ENCODE results near the gene BMP10.

The BMP10 gene

GRCh38 chr2:68853035-68853434, 18.2 kb downstream of the BMP10 start:
- Histone ChIP-seq H3K4me3 (no peak overlapping the region), H3K27ac (no peak overlapping the region)
- no peak for DNase-seq (ENCODE audit: low spot score)
- TF ChIP-seq, protein P1, sequence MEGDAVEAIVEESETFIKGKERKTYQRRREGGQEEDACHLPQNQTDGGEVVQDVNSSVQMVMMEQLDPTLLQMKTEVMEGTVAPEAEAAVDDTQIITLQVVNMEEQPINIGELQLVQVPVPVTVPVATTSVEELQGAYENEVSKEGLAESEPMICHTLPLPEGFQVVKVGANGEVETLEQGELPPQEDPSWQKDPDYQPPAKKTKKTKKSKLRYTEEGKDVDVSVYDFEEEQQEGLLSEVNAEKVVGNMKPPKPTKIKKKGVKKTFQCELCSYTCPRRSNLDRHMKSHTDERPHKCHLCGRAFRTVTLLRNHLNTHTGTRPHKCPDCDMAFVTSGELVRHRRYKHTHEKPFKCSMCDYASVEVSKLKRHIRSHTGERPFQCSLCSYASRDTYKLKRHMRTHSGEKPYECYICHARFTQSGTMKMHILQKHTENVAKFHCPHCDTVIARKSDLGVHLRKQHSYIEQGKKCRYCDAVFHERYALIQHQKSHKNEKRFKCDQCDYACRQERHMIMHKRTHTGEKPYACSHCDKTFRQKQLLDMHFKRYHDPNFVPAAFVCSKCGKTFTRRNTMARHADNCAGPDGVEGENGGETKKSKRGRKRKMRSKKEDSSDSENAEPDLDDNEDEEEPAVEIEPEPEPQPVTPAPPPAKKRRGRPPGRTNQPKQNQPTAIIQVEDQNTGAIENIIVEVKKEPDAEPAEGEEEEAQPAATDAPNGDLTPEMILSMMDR (IDR thresholded peaks at IDR 0.05), result no peak

DNA sequence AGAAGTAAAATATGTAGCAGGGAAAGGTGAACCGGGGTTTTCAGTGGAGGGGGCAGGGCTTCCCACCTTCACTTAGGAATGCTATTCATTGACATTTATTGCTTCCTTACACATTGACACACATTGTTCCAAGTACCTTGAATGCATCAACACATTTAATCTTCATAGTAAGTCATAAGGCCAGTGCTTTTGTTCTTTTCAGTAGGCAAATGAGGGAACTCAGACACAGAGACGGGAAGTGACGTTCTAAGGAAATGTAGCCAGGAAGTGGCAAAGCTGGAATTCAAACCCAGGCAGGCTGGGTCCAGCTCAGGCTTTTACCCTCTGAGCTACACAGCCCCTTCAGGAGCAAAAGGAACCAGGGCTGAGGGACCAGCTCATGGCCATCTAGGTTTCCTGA, 20.7 kb downstream of the BMP10 start:
- TF ChIP-seq, protein P1 (IDR thresholded peaks at IDR 0.05), result no peak
- Histone ChIP-seq H3K4me3 (no peak overlapping the region), H3K27ac (no peak overlapping the region)
- DNase-seq (ENCODE audit: low spot score), result no peak

DNA sequence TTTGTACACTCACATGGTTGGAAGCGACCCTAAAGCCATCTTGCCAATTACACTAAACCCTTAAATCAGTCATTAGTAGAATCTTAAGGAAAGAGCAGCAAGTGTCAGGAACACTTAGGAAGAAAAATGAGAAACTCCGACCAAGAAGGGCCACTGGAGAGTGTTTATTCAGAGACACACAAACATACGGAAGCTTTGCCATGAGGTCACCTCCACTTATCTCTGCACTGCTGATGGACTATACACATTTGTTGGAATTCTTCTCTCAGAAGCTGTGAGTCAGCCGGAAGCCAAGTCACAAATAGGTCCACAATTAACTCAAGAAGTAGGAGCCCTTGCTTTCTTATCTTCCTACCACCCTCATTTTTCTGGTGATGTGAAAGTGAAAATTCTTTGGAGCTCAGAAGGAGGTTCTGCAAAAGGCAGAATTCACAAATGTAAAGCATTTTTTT, 21.6 kb downstream of the BMP10 start:
- H3K4me3 ChIP-seq, result no peak overlapping the region
- TF ChIP-seq, protein P1 (IDR thresholded peaks at IDR 0.05), result no peak
- no peak for DNase-seq (ENCODE audit: low spot score)
- no peak overlapping the region for H3K27ac ChIP-seq

- no peak for DNase-seq (ENCODE audit: low spot score)
- no peak overlapping the region for H3K27ac ChIP-seq
- TF ChIP-seq, protein P1 (IDR thresholded peaks at IDR 0.05), result no peak
These were observed 23.4 kb downstream of the BMP10 start for GRCh38 chr2:68847751-68848150.

GRCh38 chr2:68846091-68846490, 25.1 kb downstream of the BMP10 start:
- DNase-seq (ENCODE audit: low spot score), result no peak

More at GRCh38 chr2:68847751-68848150, 23.4 kb downstream of the BMP10 start:
- H3K4me3 ChIP-seq, result no peak overlapping the region

DNA sequence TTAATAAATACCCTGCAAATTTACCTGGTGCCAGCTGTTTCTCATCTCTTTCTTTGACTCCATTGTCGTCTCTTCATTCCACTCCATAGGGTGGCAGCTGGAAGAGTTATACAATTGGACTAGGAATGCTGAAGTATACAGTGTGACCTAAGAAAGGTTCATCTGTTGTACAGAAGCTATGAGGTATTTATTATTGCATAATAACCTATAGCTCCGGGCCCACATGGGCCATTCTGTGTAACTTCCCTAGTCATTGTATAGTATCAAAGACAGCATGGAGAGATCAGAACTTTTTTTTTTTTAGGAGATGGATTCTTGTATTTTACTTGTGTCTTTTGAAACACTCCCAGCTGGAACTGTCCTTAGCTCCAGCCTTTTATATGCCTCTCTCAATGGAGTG, 26.2 kb downstream of the BMP10 start:
- no peak for DNase-seq (ENCODE audit: low spot score)
- TF ChIP-seq, protein P1 (IDR thresholded peaks at IDR 0.05), result no peak
- Histone ChIP-seq H3K4me3 (no peak overlapping the region), H3K27ac (no peak overlapping the region)

More at GRCh38 chr2:68846091-68846490, 25.1 kb downstream of the BMP10 start:
- no peak overlapping the region for H3K4me3 ChIP-seq
- no peak overlapping the region for H3K27ac ChIP-seq
- TF ChIP-seq, protein P1 (IDR thresholded peaks at IDR 0.05), result no peak

DNA sequence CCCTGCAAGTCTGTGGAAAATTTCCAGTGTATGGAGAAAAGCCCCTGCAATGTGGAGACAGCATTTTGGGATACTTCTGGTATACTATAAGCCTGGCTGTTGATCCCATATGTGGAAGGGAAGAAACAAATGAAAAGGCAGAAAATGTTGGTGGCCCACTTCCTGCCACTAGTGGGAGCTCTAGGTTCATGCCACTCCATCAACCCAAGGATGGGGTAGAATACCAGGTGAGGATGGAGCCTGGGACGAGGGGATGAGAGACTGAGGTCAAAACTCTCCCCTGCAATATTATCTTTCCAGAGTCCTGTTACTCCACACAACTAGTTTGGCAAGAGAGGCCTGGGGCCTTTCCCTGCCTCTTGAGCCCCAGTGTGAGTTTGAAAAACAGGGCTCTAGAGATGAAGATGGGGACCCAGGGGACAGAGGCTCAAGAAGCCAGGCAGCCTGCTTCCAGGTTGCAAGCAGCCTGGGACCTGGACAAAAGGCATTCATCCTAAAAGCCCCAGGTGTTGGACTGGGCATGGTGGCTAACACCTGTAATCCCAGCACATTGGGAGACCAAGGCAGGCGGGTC, 31.9 kb downstream of the BMP10 start:
- Histone ChIP-seq H3K27ac (no peak overlapping the region), H3K4me3 (no peak overlapping the region)
- no peak for DNase-seq (ENCODE audit: low spot score)
- TF ChIP-seq, protein P1 (IDR thresholded peaks at IDR 0.05), result peak; percentile 23

Measured in coronary artery (tissue), 2 donors.